Subcutaneous abdominal adipose tissue (tissue), 5 donors: ENCODE results near the gene MYCBPAP.

ENCODE experiments used
- H3K27ac ChIP-seq: one replicate; pipeline ENCODE4 v1.7.0; 2013; ENCODE audit warnings: low read depth, mild to moderate bottlenecking, inconsistent platforms, low read length, moderate library complexity
- H3K27me3 ChIP-seq, 5 donors: one replicate each; pipeline ENCODE4 v1.7.0; 2013; ENCODE audit warnings: low read length in 5 of 5, inconsistent platforms in 1 of 5; ENCODE audit not compliant: control insufficient read depth in 5 of 5, insufficient read depth in 4 of 5
- H3K36me3 ChIP-seq, 5 donors: one replicate each; pipeline ENCODE4 v1.7.0; 2013; ENCODE audit warnings: low read length in 5 of 5; ENCODE audit not compliant: control insufficient read depth in 5 of 5, insufficient read depth in 5 of 5
- H3K4me1 ChIP-seq, 5 donors: one replicate each; pipeline ENCODE4 v1.7.0; 2013; ENCODE audit warnings: low read length in 5 of 5, mild to moderate bottlenecking in 3 of 5, moderate library complexity in 1 of 5; ENCODE audit not compliant: control insufficient read depth in 5 of 5, insufficient read depth in 5 of 5
- H3K4me3 ChIP-seq, 5 donors: one replicate each; pipeline ENCODE4 v1.7.0; 2013; ENCODE audit warnings: low read length in 5 of 5, low read depth in 1 of 5
- H3K9ac ChIP-seq, 5 donors: one replicate each; pipeline ENCODE4 v1.7.0; 2013; ENCODE audit warnings: low read length in 5 of 5, mild to moderate bottlenecking in 4 of 5, moderate library complexity in 3 of 5
- H3K9me3 ChIP-seq, 5 donors: one replicate each; pipeline ENCODE4 v1.7.0; 2013; ENCODE audit warnings: low read length in 5 of 5; ENCODE audit not compliant: control insufficient read depth in 5 of 5
- donor health status: healthy.
- donor health status: healthy.
- donor health status: healthy.
- donor health status: healthy.
- donor health status: healthy.

MYCBPAP gene

GRCh38 chr17:50514936-50515702 lies 6.9 kb downstream of the MYCBPAP start:
- no peak overlapping the region for H3K4me3 ChIP-seq
- H3K27me3 ChIP-seq, result no peaks in the 10 kb centered on the region
- H3K4me1 ChIP-seq, result peaks cover 0 to 20% (median 13%) of the 10 kb centered on the region in 5 donors
- H3K27ac ChIP-seq, result no peak overlapping the region
- no peaks in the 10 kb centered on the region for H3K36me3 ChIP-seq
- no peak overlapping the region for H3K9ac ChIP-seq
- no peaks in the 10 kb centered on the region for H3K9me3 ChIP-seq

GRCh38 chr17:50517011-50517410 lies 8.8 kb downstream of the MYCBPAP start:
- Histone ChIP-seq H3K4me3 (no peak overlapping the region), H3K27ac (no peak overlapping the region), H3K36me3 (no peaks in the 10 kb centered on the region), H3K9me3 (no peaks in the 10 kb centered on the region), H3K9ac (no peak overlapping the region), H3K4me1 (peaks cover 0 to 20% (median 13%) of the 10 kb centered on the region in 5 donors), H3K27me3 (peaks cover 0 to 3% (median 0%) of the 10 kb centered on the region in 5 donors)

GRCh38 chr17:50517504-50518383 lies 9.5 kb downstream of the MYCBPAP start:
- Histone ChIP-seq H3K27me3 (peaks cover 0 to 3% (median 0%) of the 10 kb centered on the region in 5 donors), H3K4me1 (peaks cover 0 to 20% (median 13%) of the 10 kb centered on the region in 5 donors), H3K9ac (no peak overlapping the region), H3K4me3 (no peak overlapping the region), H3K9me3 (no peaks in the 10 kb centered on the region), H3K36me3 (no peaks in the 10 kb centered on the region), H3K27ac (no peak overlapping the region)

DNA sequence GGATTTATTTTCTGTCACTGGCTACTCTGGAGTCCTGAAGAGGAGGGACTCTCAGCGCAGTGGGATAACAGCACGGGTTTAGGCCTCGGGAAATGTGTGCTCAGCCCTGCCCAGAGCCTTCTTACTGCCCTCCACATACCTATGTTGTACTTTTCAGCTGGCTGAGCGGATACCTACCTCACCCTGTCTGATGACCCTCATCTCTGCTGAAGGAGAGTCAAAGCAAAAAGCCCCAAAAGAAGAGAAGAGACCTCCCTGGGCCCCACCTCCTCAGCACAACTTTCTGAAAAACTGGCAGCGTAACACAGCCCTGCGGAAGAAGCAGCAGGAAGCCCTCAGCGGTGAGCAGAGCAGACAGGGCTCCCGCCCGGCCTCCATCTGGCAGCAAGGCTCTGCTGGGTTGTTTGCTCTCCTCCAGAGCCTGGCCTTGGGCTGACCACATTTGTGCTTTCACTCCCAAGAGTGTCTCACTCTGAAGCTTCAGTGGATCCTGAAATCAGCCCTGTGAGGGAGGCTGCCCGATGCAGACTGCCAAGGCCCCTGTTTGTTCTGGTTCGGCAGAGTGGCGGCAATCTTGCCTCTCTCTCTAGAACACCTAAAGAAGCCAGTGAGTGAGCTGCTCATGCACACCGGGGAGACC lies 10.3 kb downstream of the MYCBPAP start:
- Histone ChIP-seq H3K27ac (no peak overlapping the region), H3K4me3 (no peak overlapping the region), H3K36me3 (no peaks in the 10 kb centered on the region), H3K9me3 (no peaks in the 10 kb centered on the region), H3K4me1 (peaks cover 0 to 20% (median 13%) of the 10 kb centered on the region in 5 donors), H3K9ac (no peak overlapping the region), H3K27me3 (peaks cover 0 to 3% (median 0%) of the 10 kb centered on the region in 5 donors)

DNA sequence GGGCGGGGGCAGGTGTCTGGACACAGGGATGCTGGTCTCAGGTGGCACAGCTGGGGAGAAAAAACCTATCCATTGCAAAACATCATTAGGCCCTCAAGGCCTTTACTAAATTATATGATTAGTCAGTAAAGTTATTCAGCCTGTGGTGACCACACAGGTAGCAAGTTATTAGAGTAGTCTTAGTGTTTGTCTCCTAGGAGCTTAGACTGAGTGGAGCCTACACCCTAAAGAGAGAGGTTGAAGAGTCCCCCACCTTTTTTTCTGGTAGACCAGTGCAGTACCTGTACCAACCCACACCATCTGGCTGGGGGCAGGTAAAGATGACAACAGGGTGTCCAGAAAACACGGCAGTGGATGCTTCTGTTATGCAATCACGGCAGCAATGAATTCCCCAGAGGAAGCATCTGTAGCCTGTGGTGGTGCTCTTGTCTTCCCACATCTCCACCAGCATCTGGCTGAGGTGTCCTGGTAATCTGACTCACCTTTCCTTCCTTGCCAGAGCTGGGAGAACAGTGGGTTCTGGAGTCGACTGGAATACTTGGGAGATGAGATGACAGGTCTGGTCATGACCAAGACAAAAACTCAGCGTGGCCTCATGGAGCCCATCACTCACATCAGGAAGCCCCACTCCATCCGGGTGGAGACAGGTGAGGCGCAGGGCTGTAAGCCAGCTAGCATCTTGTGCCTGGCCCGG lies 11.0 kb downstream of the MYCBPAP start:
- Histone ChIP-seq H3K36me3 (no peaks in the 10 kb centered on the region), H3K4me1 (peaks cover 0 to 19% (median 13%) of the 10 kb centered on the region in 5 donors), H3K27ac (no peak overlapping the region), H3K27me3 (peaks cover 0 to 3% (median 0%) of the 10 kb centered on the region in 5 donors), H3K9me3 (no peaks in the 10 kb centered on the region), H3K4me3 (no peak overlapping the region), H3K9ac (no peak overlapping the region)

DNA sequence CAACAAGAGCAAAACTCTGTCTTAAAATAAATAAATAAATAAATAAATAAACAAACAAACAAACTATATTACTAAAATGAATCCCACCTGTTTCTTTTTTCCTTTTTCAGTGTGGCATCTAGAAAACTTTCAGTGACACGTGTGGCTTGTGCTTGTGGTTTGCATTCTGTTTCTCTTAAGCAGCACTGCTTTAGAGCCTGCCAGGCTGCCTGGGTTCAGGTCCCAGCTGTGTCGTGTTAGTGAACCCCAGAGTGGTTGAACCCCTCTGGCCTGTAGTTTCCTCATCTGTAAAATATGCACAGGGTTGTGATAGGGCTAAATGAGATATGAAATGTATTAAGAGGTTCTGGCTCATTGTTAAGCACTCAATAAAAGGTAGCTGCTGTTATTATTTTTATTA lies 12.2 kb downstream of the MYCBPAP start:
- no peaks in the 10 kb centered on the region for H3K36me3 ChIP-seq
- no peak overlapping the region for H3K9ac ChIP-seq
- peaks cover 0 to 8% (median 3%) of the 10 kb centered on the region in 5 donors for H3K4me1 ChIP-seq
- no peak overlapping the region for H3K4me3 ChIP-seq
- H3K27me3 ChIP-seq, result peaks cover 0 to 3% (median 0%) of the 10 kb centered on the region in 5 donors
- no peaks in the 10 kb centered on the region for H3K9me3 ChIP-seq
- no peak overlapping the region for H3K27ac ChIP-seq

DNA sequence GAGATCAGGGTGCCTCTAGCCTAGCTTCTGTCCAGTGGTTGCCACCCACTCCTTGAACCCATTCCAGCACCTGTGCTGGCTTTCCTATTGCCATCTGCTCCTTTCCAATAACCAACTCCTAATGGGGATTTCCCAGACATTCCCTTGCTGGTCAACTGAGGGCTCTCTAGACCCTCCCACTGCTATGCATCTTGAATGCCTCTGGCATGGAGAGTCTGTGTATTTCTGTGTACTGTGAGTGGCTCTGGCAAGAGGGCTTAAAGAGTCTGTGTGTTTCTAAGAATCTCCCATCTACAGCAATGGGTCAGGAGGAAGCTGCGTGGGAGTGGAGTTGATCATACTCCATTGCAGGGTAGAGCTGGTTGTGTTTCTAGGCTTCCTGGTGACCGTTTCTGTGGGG lies 13.3 kb downstream of the MYCBPAP start:
- no peaks in the 10 kb centered on the region for H3K36me3 ChIP-seq
- no peak overlapping the region for H3K27ac ChIP-seq
- H3K27me3 ChIP-seq, result peaks cover 0 to 3% (median 0%) of the 10 kb centered on the region in 5 donors
- peaks cover 0 to 8% (median 0%) of the 10 kb centered on the region in 5 donors for H3K4me1 ChIP-seq
- H3K9me3 ChIP-seq, result no peaks in the 10 kb centered on the region
- no peak overlapping the region for H3K4me3 ChIP-seq
- H3K9ac ChIP-seq, result no peak overlapping the region

DNA sequence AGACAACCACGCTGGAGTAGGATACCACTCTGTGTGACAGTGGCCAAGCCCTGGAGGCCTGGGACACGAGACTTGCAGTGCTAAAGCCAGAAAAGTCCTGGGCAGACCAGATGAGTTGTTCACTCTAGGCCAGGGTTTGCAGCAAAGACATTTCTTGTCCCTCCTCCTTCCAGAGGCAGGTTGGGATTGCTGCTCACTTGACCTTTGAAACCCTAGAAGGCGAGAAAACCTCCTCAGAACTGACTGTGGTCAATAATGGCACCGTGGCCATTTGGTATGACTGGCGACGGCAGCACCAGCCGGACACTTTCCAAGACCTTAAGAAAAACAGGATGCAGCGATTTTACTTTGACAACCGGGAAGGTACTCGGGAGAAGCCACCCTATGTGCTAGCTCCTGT lies 14.5 kb downstream of the MYCBPAP start:
- Histone ChIP-seq H3K9me3 (no peaks in the 10 kb centered on the region), H3K4me3 (no peak overlapping the region), H3K27me3 (peaks cover 0 to 3% (median 0%) of the 10 kb centered on the region in 5 donors), H3K27ac (no peak overlapping the region), H3K9ac (no peak overlapping the region), H3K36me3 (no peaks in the 10 kb centered on the region), H3K4me1 (no peaks in the 10 kb centered on the region)

DNA sequence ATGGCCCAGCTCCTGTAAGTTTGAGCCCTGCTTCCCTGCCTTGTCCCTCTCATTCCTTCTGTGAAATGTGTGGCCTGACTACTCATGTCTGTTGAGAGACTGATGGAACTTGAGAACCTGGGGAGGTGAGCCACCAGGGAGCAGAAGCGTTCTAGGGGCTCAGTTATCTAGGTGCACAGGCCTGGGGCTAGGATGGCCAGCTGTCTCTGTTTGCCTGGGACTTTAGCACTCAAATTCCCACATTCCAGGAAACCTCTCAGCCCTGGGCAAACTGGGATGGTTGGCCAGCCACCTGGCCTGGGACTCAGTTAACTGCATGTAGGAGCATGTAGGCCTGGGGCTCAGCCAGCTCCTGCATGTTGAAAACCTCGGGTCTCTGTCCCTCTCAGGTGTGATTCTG lies 15.0 kb downstream of the MYCBPAP start:
- H3K27ac ChIP-seq, result no peak overlapping the region
- no peaks in the 10 kb centered on the region for H3K36me3 ChIP-seq
- no peaks in the 10 kb centered on the region for H3K4me1 ChIP-seq
- peaks cover 0 to 6% (median 0%) of the 10 kb centered on the region in 5 donors for H3K27me3 ChIP-seq
- H3K9me3 ChIP-seq, result no peaks in the 10 kb centered on the region
- H3K9ac ChIP-seq, result no peak overlapping the region
- no peak overlapping the region for H3K4me3 ChIP-seq
